LNCaP clone FGC (cell line): ENCODE data around the gene CARD19.

Experiments
- DNase-seq: peaks from one replicate; pipeline ENCODE4 v3.0.0-alpha.2; 2011; ENCODE audit warnings: low read depth
- H3K4me3 ChIP-seq: 2 replicates; pipeline ENCODE4 v1.5.1; 2011; ENCODE audit warnings: mild to moderate bottlenecking, low read depth, low read length, control low read depth
- TF ChIP-seq, protein P1 (sequence below): IDR thresholded peaks from 2 replicates; pipeline ENCODE4 v1.5.1; 2012; ENCODE audit warnings: mild to moderate bottlenecking; ENCODE audit not compliant: control insufficient read depth, insufficient read depth; ENCODE audit errors: extremely low read depth

CARD19 gene

DNA sequence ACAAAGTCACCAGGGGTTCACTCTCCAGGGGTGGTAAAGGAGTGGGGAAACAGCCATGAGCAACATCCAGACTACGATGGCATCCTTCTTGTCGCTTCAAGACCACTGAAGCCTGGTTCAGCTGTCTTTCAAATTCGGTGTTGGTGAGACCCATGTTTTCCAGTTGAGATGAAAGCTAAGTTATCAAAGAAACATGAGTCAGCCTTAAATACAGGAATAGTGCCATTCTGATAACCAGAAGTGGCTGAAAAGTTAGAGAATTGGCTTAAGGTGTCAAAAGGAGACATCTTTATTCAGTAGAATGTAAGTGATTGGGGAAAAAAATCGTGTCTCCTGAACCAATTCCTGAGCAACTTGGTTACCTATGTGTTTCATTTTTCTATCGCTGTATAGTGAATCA is 7.0 kb upstream of the CARD19 start:
- TF ChIP-seq, protein P1, sequence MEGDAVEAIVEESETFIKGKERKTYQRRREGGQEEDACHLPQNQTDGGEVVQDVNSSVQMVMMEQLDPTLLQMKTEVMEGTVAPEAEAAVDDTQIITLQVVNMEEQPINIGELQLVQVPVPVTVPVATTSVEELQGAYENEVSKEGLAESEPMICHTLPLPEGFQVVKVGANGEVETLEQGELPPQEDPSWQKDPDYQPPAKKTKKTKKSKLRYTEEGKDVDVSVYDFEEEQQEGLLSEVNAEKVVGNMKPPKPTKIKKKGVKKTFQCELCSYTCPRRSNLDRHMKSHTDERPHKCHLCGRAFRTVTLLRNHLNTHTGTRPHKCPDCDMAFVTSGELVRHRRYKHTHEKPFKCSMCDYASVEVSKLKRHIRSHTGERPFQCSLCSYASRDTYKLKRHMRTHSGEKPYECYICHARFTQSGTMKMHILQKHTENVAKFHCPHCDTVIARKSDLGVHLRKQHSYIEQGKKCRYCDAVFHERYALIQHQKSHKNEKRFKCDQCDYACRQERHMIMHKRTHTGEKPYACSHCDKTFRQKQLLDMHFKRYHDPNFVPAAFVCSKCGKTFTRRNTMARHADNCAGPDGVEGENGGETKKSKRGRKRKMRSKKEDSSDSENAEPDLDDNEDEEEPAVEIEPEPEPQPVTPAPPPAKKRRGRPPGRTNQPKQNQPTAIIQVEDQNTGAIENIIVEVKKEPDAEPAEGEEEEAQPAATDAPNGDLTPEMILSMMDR = no peak
- no peak for DNase-seq
- no peak overlapping the region for H3K4me3 ChIP-seq

DNA sequence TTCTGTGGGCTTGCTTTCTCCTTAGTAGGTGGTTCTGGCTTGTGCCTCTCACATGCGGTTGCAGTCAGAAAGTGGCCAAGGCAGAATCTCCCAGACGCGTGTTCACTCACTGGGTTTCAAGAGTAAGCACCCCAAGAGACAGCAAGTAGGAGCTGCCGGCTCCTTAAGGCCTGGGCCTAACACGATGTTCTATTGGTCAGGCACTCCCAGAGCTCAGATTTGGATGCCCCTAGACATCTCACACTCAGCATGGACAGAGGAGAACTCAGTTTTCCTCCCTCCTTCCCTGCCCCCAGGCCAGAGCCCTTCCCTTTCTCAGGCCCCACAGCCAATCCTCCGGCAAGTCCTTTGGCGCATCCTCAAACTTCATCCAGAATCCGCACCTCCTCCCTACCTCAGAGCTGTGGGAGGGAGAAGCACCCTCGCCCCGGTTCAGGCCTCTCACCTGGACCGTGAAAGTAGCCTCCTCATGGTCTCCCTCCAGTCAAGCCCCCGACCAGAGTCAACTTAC is 6.5 kb upstream of the CARD19 start:
- DNase-seq = no peak
- TF ChIP-seq, protein P1 = no peak
- H3K4me3 ChIP-seq = no peak overlapping the region

DNA sequence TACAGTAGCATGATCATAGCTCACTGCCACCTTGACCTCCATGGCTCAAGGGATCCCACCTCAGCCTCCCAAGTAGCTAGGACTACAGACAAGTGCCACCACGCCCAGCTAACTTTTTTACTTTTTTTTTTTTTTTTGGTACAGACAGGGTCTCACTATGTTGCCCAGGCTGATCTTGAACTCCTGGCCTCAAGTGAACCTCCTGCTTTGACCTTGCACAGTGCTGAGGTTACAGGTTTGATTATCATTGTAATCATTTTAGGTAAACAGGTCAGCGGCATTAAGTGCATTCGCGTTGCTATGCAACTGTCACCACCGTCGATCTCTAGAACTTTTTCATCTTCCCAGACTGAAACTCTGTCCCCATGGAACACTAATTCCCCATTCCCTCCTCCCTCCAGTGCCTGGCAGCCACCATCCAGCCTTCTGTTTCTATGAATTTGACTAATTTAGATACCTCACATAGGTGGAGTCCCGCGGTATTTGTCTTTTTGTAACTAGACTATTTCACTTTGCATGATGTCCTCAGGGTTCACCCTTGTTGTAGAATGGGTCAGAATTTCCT is 5.8 kb upstream of the CARD19 start:
- no peak overlapping the region for H3K4me3 ChIP-seq
- TF ChIP-seq, protein P1 = no peak
- no peak for DNase-seq

DNA sequence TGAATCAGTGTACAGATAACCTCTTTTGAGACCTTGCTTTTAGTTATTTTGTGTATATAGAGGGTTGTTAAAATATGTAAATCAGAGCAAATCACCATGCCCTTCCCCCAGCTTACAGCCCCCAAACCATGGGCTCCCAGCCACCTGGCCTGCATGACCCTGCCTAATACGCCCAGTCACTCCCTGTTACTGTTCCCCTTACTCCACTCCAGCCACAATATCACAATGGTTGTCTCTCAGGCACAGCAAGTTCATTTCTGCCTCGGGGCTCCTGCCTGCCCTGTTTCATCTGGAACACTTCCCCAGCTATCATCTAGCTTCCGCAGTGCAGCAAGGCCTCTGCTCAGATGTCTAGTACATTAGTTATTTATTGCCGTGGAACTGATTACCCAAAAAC is 5.0 kb upstream of the CARD19 start:
- DNase-seq = no peak
- TF ChIP-seq, protein P1 = no peak
- H3K4me3 ChIP-seq = no peak overlapping the region

DNA sequence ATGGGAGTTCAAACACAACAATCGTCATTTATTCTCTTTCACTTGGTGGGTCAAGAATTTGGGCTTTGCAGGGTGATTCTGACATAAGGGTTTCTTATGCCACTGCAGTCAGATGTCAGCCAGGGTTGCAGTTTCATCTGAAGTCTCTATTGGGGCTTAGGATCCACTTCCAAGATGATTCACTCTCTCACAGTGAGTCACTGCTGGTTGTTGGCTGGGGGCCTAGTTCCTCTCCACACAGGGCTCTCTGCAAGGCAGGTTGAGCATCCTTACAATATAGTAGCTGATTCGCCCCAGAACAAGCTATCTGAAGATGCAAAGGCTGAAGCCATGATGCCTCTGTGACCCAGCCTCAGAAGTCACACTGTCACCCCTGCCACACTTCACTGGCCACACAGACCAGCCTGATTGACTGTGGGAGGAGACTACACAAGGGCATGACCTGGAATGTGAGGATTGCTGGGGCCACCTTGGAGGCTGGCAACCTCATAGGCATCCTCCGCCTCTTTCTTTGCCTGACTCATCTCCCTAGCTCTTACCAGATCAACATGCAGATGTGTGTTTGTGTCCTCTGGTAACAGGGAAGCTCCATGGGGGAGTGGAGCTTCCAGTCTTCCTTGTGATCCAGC is 4.5 kb upstream of the CARD19 start:
- no peak overlapping the region for H3K4me3 ChIP-seq
- DNase-seq = no peak
- TF ChIP-seq, protein P1 = no peak

DNA sequence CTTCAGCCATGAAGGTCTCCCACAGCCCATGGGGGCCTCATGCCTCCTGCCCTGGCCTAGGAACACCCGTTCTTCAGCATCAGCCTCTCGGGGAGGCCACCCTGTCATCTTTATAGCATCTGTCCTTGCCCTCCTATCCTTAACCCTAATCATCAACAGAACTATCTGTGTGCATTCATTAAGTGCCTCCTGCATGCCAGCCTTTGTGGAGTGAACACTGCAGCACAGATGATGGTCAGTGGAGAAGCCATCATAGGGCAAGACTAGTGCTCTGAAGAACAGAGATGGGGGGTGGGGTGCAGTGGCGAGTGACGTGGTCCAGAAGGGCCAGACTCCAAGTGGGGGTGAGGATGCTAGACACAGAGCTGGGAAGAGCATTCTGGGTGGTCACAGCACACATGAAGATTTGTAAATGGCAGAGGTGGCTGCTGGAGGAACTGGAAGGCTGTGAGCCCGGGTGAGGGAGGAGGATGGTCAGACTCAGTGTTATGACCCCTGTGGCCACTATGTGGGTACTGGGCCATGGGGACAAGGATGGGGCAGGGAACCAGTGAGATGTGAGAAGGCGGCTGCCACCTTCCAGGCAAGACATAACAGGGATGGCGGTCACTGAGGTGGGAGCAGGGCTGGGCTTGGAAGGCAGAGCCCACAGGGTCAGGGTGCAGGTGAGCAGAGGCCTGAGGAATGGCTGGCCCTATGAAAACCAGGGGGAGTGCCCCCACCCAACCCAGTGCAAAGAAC is 3.6 kb upstream of the CARD19 start:
- DNase-seq = no peak
- TF ChIP-seq, protein P1 = no peak
- H3K4me3 ChIP-seq = no peak overlapping the region
